Trophoblast cell (in vitro differentiated cells and primary cell): ENCODE data around the gene TINCR.

Experiments used
- DNase-seq, 2 donors: peaks; one replicate each; pipeline ENCODE4 v3.0.0-alpha.2; 2016
- H2AFZ ChIP-seq: 2 replicates; pipeline ENCODE4 v1.6.1; 2013; ENCODE audit warnings: low read length, moderate library complexity, mild to moderate bottlenecking; ENCODE audit not compliant: insufficient read depth, poor library complexity
- H2AK5ac ChIP-seq: 2 replicates; pipeline ENCODE4 v1.6.1; 2013; ENCODE audit warnings: mild to moderate bottlenecking, low read length
- H2BK120ac ChIP-seq: 2 replicates; pipeline ENCODE4 v1.6.1; 2013; ENCODE audit warnings: low read length, mild to moderate bottlenecking, moderate library complexity; ENCODE audit not compliant: insufficient read depth, poor library complexity
- H2BK12ac ChIP-seq: 2 replicates; pipeline ENCODE4 v1.6.1; 2013; ENCODE audit warnings: mild to moderate bottlenecking, low read length, moderate library complexity
- H2BK5ac ChIP-seq: 2 replicates; pipeline ENCODE4 v1.6.1; 2013; ENCODE audit warnings: low read length, low read depth, moderate library complexity, mild to moderate bottlenecking; ENCODE audit not compliant: poor library complexity
- H3K14ac ChIP-seq: 2 replicates; pipeline ENCODE4 v1.6.1; 2013; ENCODE audit warnings: mild to moderate bottlenecking, low read length
- H3K18ac ChIP-seq: 2 replicates; pipeline ENCODE4 v1.6.1; 2013; ENCODE audit warnings: mild to moderate bottlenecking, low read length
- H3K23ac ChIP-seq: 2 replicates; pipeline ENCODE4 v1.6.1; 2013; ENCODE audit warnings: low read length
- H3K27ac ChIP-seq: 2 replicates; pipeline ENCODE4 v1.5.1; 2013; ENCODE audit warnings: low read depth, mild to moderate bottlenecking, inconsistent platforms, low read length, moderate library complexity
- H3K27me3 ChIP-seq: 2 replicates; pipeline ENCODE4 v1.6.1; 2013; ENCODE audit warnings: inconsistent platforms, mild to moderate bottlenecking, low read length, moderate library complexity; ENCODE audit not compliant: insufficient read depth
- H3K36me3 ChIP-seq, 2 experiments: 1 replicate in 1 of 2; 2 replicates in 1 of 2; pipeline ENCODE4 v1.6.1; 2013; ENCODE audit warnings: low read length in 2 of 2, mild to moderate bottlenecking in 2 of 2, moderate library complexity in 1 of 2; ENCODE audit not compliant: insufficient read depth in 2 of 2, control insufficient read depth in 1 of 2
- H3K4ac ChIP-seq: 2 replicates; pipeline ENCODE4 v1.6.1; 2013; ENCODE audit warnings: low read depth, mild to moderate bottlenecking, low read length, moderate library complexity
- H3K4me1 ChIP-seq, 2 experiments: 1 replicate in 1 of 2; 2 replicates in 1 of 2; pipeline ENCODE4 v1.6.1; 2013; ENCODE audit warnings: low read length in 2 of 2, mild to moderate bottlenecking in 2 of 2, moderate library complexity in 1 of 2; ENCODE audit not compliant: insufficient read depth in 2 of 2, control insufficient read depth in 1 of 2
- H3K4me2 ChIP-seq: 2 replicates; pipeline ENCODE4 v1.6.1; 2013; ENCODE audit warnings: inconsistent platforms, mild to moderate bottlenecking, low read length, moderate library complexity
- H3K4me3 ChIP-seq: 2 replicates; pipeline ENCODE4 v1.5.1; 2013; ENCODE audit warnings: mild to moderate bottlenecking, low read depth, low read length, inconsistent platforms
- H3K79me1 ChIP-seq: one replicate; pipeline ENCODE4 v1.6.1; 2013; ENCODE audit warnings: low read length
- H3K79me2 ChIP-seq: 2 replicates; pipeline ENCODE4 v1.6.1; 2013; ENCODE audit warnings: low read length, mild to moderate bottlenecking; ENCODE audit not compliant: control insufficient read depth, insufficient read depth, poor library complexity
- H3K9ac ChIP-seq: 2 replicates; pipeline ENCODE4 v1.6.1; 2013; ENCODE audit warnings: mild to moderate bottlenecking, low read length
- H3K9me3 ChIP-seq: 2 replicates; pipeline ENCODE4 v1.6.1; 2013; ENCODE audit warnings: low read depth, mild to moderate bottlenecking, control low read depth, inconsistent platforms, low read length; ENCODE audit not compliant: insufficient read depth
- H4K12ac ChIP-seq: 2 replicates; pipeline ENCODE4 v1.6.1; 2013; ENCODE audit warnings: low read depth, mild to moderate bottlenecking, low read length, moderate library complexity
- H4K8ac ChIP-seq: 2 replicates; pipeline ENCODE4 v1.6.1; 2013; ENCODE audit warnings: low read depth, mild to moderate bottlenecking, low read length, moderate library complexity
- H4K91ac ChIP-seq: one replicate; pipeline ENCODE4 v1.6.1; 2013; ENCODE audit warnings: low read depth, mild to moderate bottlenecking, low read length, moderate library complexity
- WGBS: extraction: QIAGEN DNeasy Blood & Tissue Kit; methylation state at CpG from one replicate; pipeline ENCODE4 v1.1.7; 2013; ENCODE audit warnings: missing lambda C conversion rate; ENCODE audit not compliant: insufficient read length, insufficient coverage; ENCODE audit errors: extremely low coverage; 5-methylcytosine and 5-hydroxymethylcytosine counted together

The TINCR gene

GRCh38 chr19:5547881-5548280, 19.9 kb downstream of the TINCR start:
- H3K4me2 ChIP-seq, result peak overlapping the region; percentile 16
- H2BK120ac ChIP-seq, result no peak overlapping the region
- no peak overlapping the region for H3K18ac ChIP-seq
- no peak overlapping the region for H3K4me3 ChIP-seq
- H3K27me3 ChIP-seq, result no peaks in the 10 kb centered on the region
- no peak overlapping the region for H4K91ac ChIP-seq
- no peaks in the 10 kb centered on the region for H3K79me2 ChIP-seq
- no peak overlapping the region for H3K23ac ChIP-seq
- no peaks in the 10 kb centered on the region for H3K79me1 ChIP-seq
- H3K27ac ChIP-seq, result no peak overlapping the region
- no peak overlapping the region for H2AK5ac ChIP-seq
- H3K9me3 ChIP-seq, result peaks cover 1% of the 10 kb centered on the region
- no peak overlapping the region for H3K4ac ChIP-seq
- H4K12ac ChIP-seq, result no peak overlapping the region
- H3K4me1 ChIP-seq, result no peaks in the 10 kb centered on the region
- no peak overlapping the region for H2BK12ac ChIP-seq
- H2BK5ac ChIP-seq, result no peak overlapping the region
- WGBS, result no CpG with 5 or more reads among the region's 8 CpGs
- no peak overlapping the region for H3K9ac ChIP-seq
- H4K8ac ChIP-seq, result no peak overlapping the region
- no peak overlapping the region for H2AFZ ChIP-seq
- H3K14ac ChIP-seq, result no peak overlapping the region
- H3K36me3 ChIP-seq, result no peaks in the 10 kb centered on the region
- peak; percentile 32 to 78 for DNase-seq

DNA sequence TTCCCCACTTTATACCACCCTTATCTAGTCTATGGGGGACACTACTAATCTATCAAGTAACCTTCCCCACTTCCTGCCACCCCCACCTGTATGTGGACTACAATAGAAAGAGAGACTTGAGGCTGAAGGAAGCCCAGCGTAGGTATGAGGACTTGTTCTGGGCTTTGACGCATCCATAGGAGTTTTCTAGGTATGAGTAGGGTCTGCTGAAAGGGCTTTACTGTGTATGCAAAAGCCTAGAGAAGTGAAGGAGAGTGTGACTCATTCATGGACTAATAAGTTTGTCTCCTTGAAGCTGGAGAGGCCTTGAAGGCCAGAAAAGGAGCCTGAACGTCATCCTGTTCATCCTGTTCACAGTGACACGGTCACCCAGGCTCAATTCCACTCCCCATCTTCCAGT, 21.8 kb downstream of the TINCR start:
- Histone ChIP-seq H3K27ac (no peak overlapping the region), H3K4me1 (no peaks in the 10 kb centered on the region), H2AK5ac (no peak overlapping the region), H2BK12ac (no peak overlapping the region), H3K79me1 (no peaks in the 10 kb centered on the region), H3K36me3 (no peaks in the 10 kb centered on the region), H3K9me3 (peaks cover 1% of the 10 kb centered on the region), H4K8ac (no peak overlapping the region), H2BK5ac (no peak overlapping the region), H3K4ac (no peak overlapping the region), H4K12ac (no peak overlapping the region), H4K91ac (no peak overlapping the region), H3K79me2 (no peaks in the 10 kb centered on the region), H2BK120ac (no peak overlapping the region), H3K14ac (no peak overlapping the region), H3K4me2 (no peak overlapping the region), H3K9ac (no peak overlapping the region), H3K4me3 (no peak overlapping the region), H3K27me3 (no peaks in the 10 kb centered on the region), H3K23ac (no peak overlapping the region), H2AFZ (no peak overlapping the region), H3K18ac (no peak overlapping the region)
- DNase-seq, result no peak
- WGBS, result no CpG with 5 or more reads among the region's 4 CpGs

- Histone ChIP-seq H3K23ac (no peak overlapping the region), H4K12ac (no peak overlapping the region), H3K4ac (no peak overlapping the region), H3K4me2 (no peak overlapping the region), H2AFZ (no peak overlapping the region), H2BK120ac (no peak overlapping the region), H3K27ac (no peak overlapping the region), H2AK5ac (no peak overlapping the region), H3K18ac (no peak overlapping the region), H3K79me1 (no peaks in the 10 kb centered on the region), H4K91ac (no peak overlapping the region), H4K8ac (no peak overlapping the region), H3K9ac (no peak overlapping the region), H3K4me3 (no peak overlapping the region), H3K4me1 (no peaks in the 10 kb centered on the region), H2BK12ac (no peak overlapping the region), H3K79me2 (no peaks in the 10 kb centered on the region), H3K9me3 (peaks cover 1% of the 10 kb centered on the region), H3K36me3 (no peaks in the 10 kb centered on the region), H3K14ac (no peak overlapping the region), H3K27me3 (no peaks in the 10 kb centered on the region), H2BK5ac (no peak overlapping the region)
- no peak for DNase-seq
- no CpG with 5 or more reads among the region's 5 CpGs for WGBS
Observed at GRCh38 chr19:5545051-5545450, 22.7 kb downstream of the TINCR start.

DNA sequence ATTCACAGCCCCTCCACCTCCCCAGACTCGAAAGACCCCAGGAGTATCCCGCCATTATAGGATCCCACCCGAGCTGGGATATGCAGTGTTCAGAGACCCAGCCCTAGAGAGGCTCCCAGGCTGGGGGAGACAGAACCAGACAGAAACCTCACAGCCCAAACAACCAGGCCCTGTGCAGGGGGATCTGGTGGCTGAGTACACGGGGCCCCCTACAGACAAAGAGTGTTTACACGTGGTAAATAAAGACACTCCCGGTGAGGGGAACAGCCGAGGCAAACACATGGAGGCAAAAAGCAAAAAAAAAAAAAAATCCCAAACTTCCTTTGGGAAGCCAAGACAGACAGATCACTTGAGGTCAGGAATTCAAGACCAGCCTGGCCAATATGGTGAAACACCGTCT, 25.1 kb downstream of the TINCR start:
- H2AFZ ChIP-seq, result no peak overlapping the region
- no peak overlapping the region for H2BK120ac ChIP-seq
- peaks cover 2% of the 10 kb centered on the region for H3K79me1 ChIP-seq
- no peak overlapping the region for H3K18ac ChIP-seq
- no peak overlapping the region for H3K14ac ChIP-seq
- H2AK5ac ChIP-seq, result no peak overlapping the region
- no peaks in the 10 kb centered on the region for H3K79me2 ChIP-seq
- peaks cover under 1 to 3% of the 10 kb centered on the region in 2 experiments for H3K4me1 ChIP-seq
- no peak overlapping the region for H4K12ac ChIP-seq
- no peak overlapping the region for H3K9ac ChIP-seq
- H3K27me3 ChIP-seq, result no peaks in the 10 kb centered on the region
- no peak overlapping the region for H3K4ac ChIP-seq
- H3K36me3 ChIP-seq, result no peaks in the 10 kb centered on the region
- no peak for DNase-seq
- H3K27ac ChIP-seq, result no peak overlapping the region
- H2BK5ac ChIP-seq, result no peak overlapping the region
- no CpG with 5 or more reads among the region's 8 CpGs for WGBS
- H3K9me3 ChIP-seq, result peaks cover 5% of the 10 kb centered on the region
- H3K23ac ChIP-seq, result no peak overlapping the region
- no peak overlapping the region for H3K4me2 ChIP-seq
- H2BK12ac ChIP-seq, result no peak overlapping the region
- H4K8ac ChIP-seq, result no peak overlapping the region
- H3K4me3 ChIP-seq, result no peak overlapping the region
- no peak overlapping the region for H4K91ac ChIP-seq
